Measurements from ENCODE around the gene SLC27A5. TPM values are rescaled to one million over a fixed set of nuclear protein-coding genes. Genes with fewer than 3 reads are reported as not detected.
A peak's percentile ranks its signal among the peaks of the same experiment; 100 is the strongest.

The SLC27A5 gene
- total and polyA plus RNA-seq, 10 donors, result 6.0 to 26.8 (median 8.6) TPM

DNA sequence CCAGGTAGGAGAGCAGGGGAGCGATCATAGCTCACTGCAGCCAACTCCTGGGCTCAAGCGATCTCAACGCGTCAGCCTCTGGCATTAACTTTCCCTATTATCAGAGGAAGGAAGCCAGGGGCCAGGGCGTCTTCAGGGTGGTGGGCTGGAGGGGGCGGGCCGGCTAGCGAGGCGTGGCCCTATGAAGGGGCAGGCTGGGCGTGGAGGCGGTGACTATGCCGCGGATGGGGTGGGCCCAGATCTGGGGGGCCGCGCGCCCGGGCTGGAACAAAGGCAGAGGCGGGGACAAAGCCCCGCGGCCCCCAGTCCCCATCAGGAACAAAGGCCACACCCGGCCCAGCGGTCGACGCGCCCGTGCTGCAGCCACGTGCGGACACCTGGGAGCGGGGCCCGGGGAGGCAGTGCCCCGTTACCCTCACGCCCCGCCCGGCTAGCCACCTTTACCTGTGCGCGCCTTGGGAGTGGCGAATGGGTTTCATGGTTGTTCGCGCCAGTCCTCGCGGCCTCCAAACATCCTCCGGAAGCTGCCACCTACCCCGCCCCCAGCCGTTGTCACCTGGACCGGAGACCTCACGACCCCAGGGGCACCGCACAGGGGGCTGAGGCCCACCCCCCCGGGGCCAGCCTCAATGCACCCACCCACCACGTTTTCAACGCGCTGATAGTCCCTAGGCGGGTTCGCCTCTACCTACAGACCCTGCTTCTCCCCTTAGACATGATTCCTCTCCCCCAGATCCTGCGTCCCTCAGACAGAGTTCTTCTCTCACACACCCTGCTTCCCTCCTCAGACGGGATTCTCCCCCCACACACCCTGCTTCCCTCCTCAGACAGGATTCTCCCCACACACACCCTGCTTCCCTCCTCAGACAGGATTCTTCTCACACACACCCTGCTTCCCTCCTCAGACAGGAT, 26.7 kb upstream of the SLC27A5 start:
- peak in 2 of 3 donors; percentile 57 to 60 for TF ChIP-seq POLR2AphosphoS5 (IDR thresholded peaks at IDR 0.05)
- TF ChIP-seq, protein P1, sequence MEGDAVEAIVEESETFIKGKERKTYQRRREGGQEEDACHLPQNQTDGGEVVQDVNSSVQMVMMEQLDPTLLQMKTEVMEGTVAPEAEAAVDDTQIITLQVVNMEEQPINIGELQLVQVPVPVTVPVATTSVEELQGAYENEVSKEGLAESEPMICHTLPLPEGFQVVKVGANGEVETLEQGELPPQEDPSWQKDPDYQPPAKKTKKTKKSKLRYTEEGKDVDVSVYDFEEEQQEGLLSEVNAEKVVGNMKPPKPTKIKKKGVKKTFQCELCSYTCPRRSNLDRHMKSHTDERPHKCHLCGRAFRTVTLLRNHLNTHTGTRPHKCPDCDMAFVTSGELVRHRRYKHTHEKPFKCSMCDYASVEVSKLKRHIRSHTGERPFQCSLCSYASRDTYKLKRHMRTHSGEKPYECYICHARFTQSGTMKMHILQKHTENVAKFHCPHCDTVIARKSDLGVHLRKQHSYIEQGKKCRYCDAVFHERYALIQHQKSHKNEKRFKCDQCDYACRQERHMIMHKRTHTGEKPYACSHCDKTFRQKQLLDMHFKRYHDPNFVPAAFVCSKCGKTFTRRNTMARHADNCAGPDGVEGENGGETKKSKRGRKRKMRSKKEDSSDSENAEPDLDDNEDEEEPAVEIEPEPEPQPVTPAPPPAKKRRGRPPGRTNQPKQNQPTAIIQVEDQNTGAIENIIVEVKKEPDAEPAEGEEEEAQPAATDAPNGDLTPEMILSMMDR (IDR thresholded peaks at IDR 0.05 in 8 of 11, conservative IDR thresholded peaks at IDR 0.05 in 3 of 11), result no peak
- TF ChIP-seq POLR2A (IDR thresholded peaks at IDR 0.05), result no peak
- Histone ChIP-seq H3K4me1 (peaks cover 4 to 22% (median 18%) of the 10 kb centered on the region in 6 donors), H3K27ac (peak overlapping the region in 3 of 8 donors; percentile 10 to 40 (median 39)), H3K36me3 (no peaks in the 10 kb centered on the region), H3K9me3 (no peaks in the 10 kb centered on the region), H3K27me3 (replicated peaks in 1 of 7) (peaks cover 0 to 32% (median 17%) of the 10 kb centered on the region in 7 donors), H3K4me3 (peak overlapping the region; percentile 17 to 71 (median 34))
- no peak for DNase-seq
- intact Hi-C loops (cut with DNase I; ENCODE audit: low total_unique reads), result no loop called here
- WGBS, 5 donors, result 1 to 2% (median 2%) methylated on average over 31 to 55 of the region's 55 CpGs

DNA sequence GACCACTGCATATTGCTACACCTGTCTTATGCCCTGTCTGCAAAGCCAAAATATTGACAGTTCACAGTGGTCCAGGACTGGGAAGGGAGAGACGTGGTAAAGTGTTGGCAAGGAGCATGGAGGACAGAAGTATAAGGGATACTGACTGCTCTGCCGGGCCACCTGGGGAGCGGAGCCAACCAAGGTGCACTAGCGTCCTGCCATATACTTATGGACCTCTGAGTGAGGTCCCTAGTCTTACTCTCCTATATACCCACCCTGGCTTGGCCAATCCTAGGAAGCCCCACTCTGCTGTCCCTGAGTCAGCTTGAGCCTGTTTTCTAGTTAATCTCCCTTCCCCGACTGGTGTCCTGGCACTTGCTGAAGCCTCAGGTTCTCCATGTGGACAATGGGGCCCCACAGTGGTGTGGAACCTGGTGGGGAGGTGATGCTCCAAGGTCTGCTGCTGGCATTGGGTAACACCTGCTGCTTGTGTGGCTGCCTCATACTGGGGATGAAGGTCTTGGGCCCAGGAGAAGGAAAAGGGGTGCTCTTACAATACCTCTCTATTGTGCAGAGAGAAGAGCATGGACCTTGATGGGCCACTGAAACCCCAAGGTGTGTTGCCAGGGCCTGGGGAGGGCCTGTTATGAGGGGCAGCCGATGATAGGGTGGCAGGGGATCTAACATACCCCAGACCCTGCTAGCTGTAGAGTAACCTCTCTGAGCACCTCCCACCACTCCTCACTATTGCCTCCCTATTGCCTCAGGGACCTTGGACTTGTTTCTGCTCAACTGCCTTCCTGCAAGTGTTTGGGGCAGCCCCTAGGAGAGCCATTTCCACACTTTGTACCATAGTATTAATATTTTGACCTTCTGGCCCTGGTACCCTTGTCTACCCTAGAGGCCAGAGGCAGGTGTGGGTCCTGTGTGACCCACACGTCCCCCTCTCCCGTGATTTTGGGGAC, 25.3 kb upstream of the SLC27A5 start:
- 73 to 95% (median 93%) methylated on average over 8 of the region's 8 CpGs for WGBS, 5 donors
- intact Hi-C loops (cut with DNase I; ENCODE audit: low total_unique reads), result no loop called here
- H3K27me3 ChIP-seq (replicated peaks in 1 of 7), result peaks cover 0 to 28% (median 17%) of the 10 kb centered on the region in 7 donors
- H3K36me3 ChIP-seq, result no peaks in the 10 kb centered on the region
- no peak overlapping the region for H3K4me3 ChIP-seq
- TF ChIP-seq POLR2A (IDR thresholded peaks at IDR 0.05) (no peak), POLR2AphosphoS5 (IDR thresholded peaks at IDR 0.05) (no peak)
- TF ChIP-seq, protein P1 (IDR thresholded peaks at IDR 0.05 in 8 of 11, conservative IDR thresholded peaks at IDR 0.05 in 3 of 11), result no peak
- H3K4me1 ChIP-seq, result peaks cover 4 to 16% (median 13%) of the 10 kb centered on the region in 6 donors
- H3K27ac ChIP-seq, result no peak overlapping the region
- no peaks in the 10 kb centered on the region for H3K9me3 ChIP-seq
- no peak for DNase-seq

DNA sequence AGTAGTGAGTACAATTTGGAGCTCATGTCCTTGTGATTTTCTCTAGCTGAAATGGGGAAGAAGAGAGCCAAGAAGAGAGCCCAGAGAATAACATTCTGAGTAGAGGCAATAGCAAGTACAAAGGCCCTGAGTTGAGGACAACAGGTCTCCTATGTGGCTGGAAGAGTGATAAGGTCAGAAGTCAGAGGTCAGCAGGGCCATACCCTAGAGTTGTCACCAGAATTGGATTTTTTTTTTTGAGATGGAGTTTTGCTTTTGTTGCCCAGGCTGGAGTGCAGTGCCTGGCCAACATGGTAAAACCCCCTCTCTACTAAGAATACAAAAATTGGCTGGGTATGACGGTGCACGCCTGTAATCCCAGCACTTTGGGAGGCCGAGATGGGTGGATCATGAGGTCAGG, 24.1 kb upstream of the SLC27A5 start:
- TF ChIP-seq, protein P1 (IDR thresholded peaks at IDR 0.05 in 8 of 11, conservative IDR thresholded peaks at IDR 0.05 in 3 of 11), result no peak
- TF ChIP-seq POLR2A (IDR thresholded peaks at IDR 0.05) (no peak), POLR2AphosphoS5 (IDR thresholded peaks at IDR 0.05) (no peak)
- intact Hi-C loops (cut with DNase I; ENCODE audit: low total_unique reads), result no loop called here
- H3K9me3 ChIP-seq, result no peaks in the 10 kb centered on the region
- no peak for DNase-seq
- H3K27ac ChIP-seq, result no peak overlapping the region
- peaks cover 4 to 21% (median 13%) of the 10 kb centered on the region in 6 donors for H3K4me1 ChIP-seq
- H3K27me3 ChIP-seq (replicated peaks in 1 of 7), result peaks cover 0 to 28% (median 17%) of the 10 kb centered on the region in 7 donors
- 93 to 100% (median 98%) methylated on average over 3 of the region's 3 CpGs for WGBS, 5 donors
- no peaks in the 10 kb centered on the region for H3K36me3 ChIP-seq
- H3K4me3 ChIP-seq, result no peak overlapping the region
